ENCODE data around the gene PI4KA.

GRCh38 chr22:20810645-20811044 lies 48.0 kb downstream of the PI4KA start:
- TF ChIP-seq CTCF (conservative IDR thresholded peaks at IDR 0.05 in 1 of 2, IDR thresholded peaks at IDR 0.05 in 1 of 2; ENCODE audit: extremely low read depth in 1 of 2, insufficient read depth in 1 of 2, low read depth in 1 of 2, low read length in 2 of 2) (no peak), EZH2 (IDR thresholded peaks at IDR 0.05; ENCODE audit: borderline replicate concordance, low read length) (no peak)

Measured in mammary epithelial cell (primary cell).